Panc1 (cell line): ENCODE data around the gene OPA1. TPM values are rescaled to one million over a fixed set of nuclear protein-coding genes. Genes with fewer than 3 reads are reported as not detected.
A peak's percentile ranks its signal among the peaks of the same experiment; 100 is the strongest.

ENCODE experiments used
- ATAC-seq: fragments of 200-7000 bp; cut with Tn5 transposase; 2 replicates; pipeline ENCODE4 v1.9.1; 2020; ENCODE audit warnings: mild to moderate bottlenecking, moderate library complexity
- Bru-seq: library from RNA; stranded (reverse); fragments of 400-500 nt; gene quantifications from one replicate; lab custom pipeline; 2021; lab: Mats Ljungman, UMichigan
- BruChase-seq, 2 experiments: library from RNA; stranded (reverse); fragments of 400-500 nt; gene quantifications; one replicate each; lab custom pipeline; 2021; lab: Mats Ljungman, UMichigan
- BruUV-seq: library from RNA; stranded (reverse); fragments of 400-500 nt; replicated peaks from 2 replicates; lab custom pipeline; 2021; lab: Mats Ljungman, UMichigan
- CTCF ChIA-PET: fragments of 300-600 bp; sonication (Branson Sonifier 250); formaldehyde crosslinking; loops from one replicate; lab custom pipeline; 2022; ENCODE audit warnings: antibody characterized with exemption; lab: Charles Lee
- POLR2A ChIA-PET: fragments of 300-600 bp; sonication (Branson Sonifier 250); formaldehyde crosslinking; loops from one replicate; lab custom pipeline; 2022; ENCODE audit warnings: antibody characterized with exemption; lab: Charles Lee
- DNase-seq: peaks from one replicate; pipeline ENCODE4 v3.0.0-alpha.2; 2010; ENCODE audit warnings: low read depth, low spot score
- H3K27ac ChIP-seq: 2 replicates; pipeline ENCODE4 v1.5.1; 2011; ENCODE audit warnings: mild to moderate bottlenecking, low read length, inconsistent platforms
- H3K27me3 ChIP-seq: fragments of 200-500 bp; sonication (Bioruptor generic); 2 replicates; pipeline ENCODE4 v1.6.0; 2014; ENCODE audit warnings: low read length, inconsistent platforms; ENCODE audit not compliant: control insufficient read depth, insufficient read depth
- H3K36me3 ChIP-seq: fragments of 200-500 bp; sonication (Bioruptor generic); 2 replicates; pipeline ENCODE4 v1.5.1; 2014; ENCODE audit warnings: inconsistent platforms, mild to moderate bottlenecking, low read length, moderate library complexity; ENCODE audit not compliant: control insufficient read depth, insufficient read depth
- H3K4me1 ChIP-seq: 2 replicates; pipeline ENCODE4 v1.5.1; 2011; ENCODE audit warnings: inconsistent platforms, mild to moderate bottlenecking, low read length, moderate library complexity; ENCODE audit not compliant: control insufficient read depth, insufficient read depth
- H3K4me3 ChIP-seq, 2 experiments: 2 replicates each; pipeline ENCODE4 v1.5.1; 2011 to 2012; ENCODE audit warnings: low read depth in 2 of 2, low read length in 2 of 2, mild to moderate bottlenecking in 2 of 2, inconsistent platforms in 1 of 2, moderate library complexity in 1 of 2
- H3K9me3 ChIP-seq: fragments of 200-500 bp; sonication (Bioruptor generic); 2 replicates; pipeline ENCODE4 v1.5.1; 2014; ENCODE audit warnings: low read depth, mild to moderate bottlenecking, inconsistent platforms, low read length, moderate library complexity; ENCODE audit not compliant: control insufficient read depth, insufficient read depth
- CTCF ChIP-seq: fragments of 450-650 bp; IDR thresholded peaks from 2 replicates; pipeline ENCODE4 v1.5.1; 2017; ENCODE audit warnings: mild to moderate bottlenecking
- POLR2AphosphoS5 ChIP-seq: IDR thresholded peaks from 2 replicates; pipeline ENCODE4 v1.6.1; 2012; ENCODE audit warnings: mild to moderate bottlenecking, low read depth, low read length, moderate library complexity
- SIN3A ChIP-seq: IDR thresholded peaks from 2 replicates; pipeline ENCODE4 v1.6.1; 2012; ENCODE audit warnings: low read depth, mild to moderate bottlenecking, low read length, moderate library complexity, borderline replicate concordance; ENCODE audit not compliant: insufficient read depth
- TCF7L2 ChIP-seq: IDR thresholded peaks from 2 replicates; pipeline ENCODE4 v1.6.1; 2011; ENCODE audit warnings: mild to moderate bottlenecking, low read depth, low read length, inconsistent platforms
- in situ Hi-C: cut with HindIII; loops from 2 replicates; pipeline ENCODE4 v1.10.0; 2016; ENCODE audit warnings: low sequenced_read_pairs, low pct_unique_long_range_greater_than_20kb
- intact Hi-C: fragments of 100-400 bp; cut with micrococcal nuclease; formaldehyde crosslinking; loops from one replicate; pipeline ENCODE4 v1.10.0; 2022; ENCODE audit not compliant: unreplicated experiment
- long read RNA-seq: library from polyadenylated mRNA; unstranded; transcript quantifications from one replicate; pipeline ENCODE4 v2.0.0, GENCODE V29; 2021; ENCODE audit not compliant: unreplicated experiment
- polyA plus RNA-seq: library from polyadenylated mRNA; unstranded; fragments of >200 nt; gene quantifications from one replicate; pipeline ENCODE4 v1.2.1, GENCODE V29; 2012; ENCODE audit warnings: missing spikeins; ENCODE audit not compliant: insufficient read length
- total RNA-seq: library from RNA; stranded (reverse); gene quantifications from one replicate; pipeline ENCODE4 v1.2.1, GENCODE V29; 2021; ENCODE audit not compliant: unreplicated experiment
- TF ChIP-seq, protein P1 (sequence below), 2 experiments: IDR thresholded peaks; 2 replicates each; pipeline ENCODE4 v1.6.1; 2011 to 2012; ENCODE audit warnings: low read depth in 2 of 2, control low read depth in 1 of 2, low read length in 1 of 2, mild to moderate bottlenecking in 1 of 2, moderate library complexity in 1 of 2; ENCODE audit not compliant: insufficient read depth in 1 of 2

Gene OPA1
- total RNA-seq, result 109 TPM
- polyA plus RNA-seq, result 42.1 TPM
- percentile 94 among the genes with signal in this experiment for Bru-seq, nascent RNA
- BruChase-seq, experiment 1, labeled RNA remaining after a 2-hour chase, result percentile 89 among the genes with signal in this experiment
- percentile 92 among the genes with signal in this experiment for BruChase-seq, experiment 2, labeled RNA remaining after a 6-hour chase
- long read RNA-seq, full-length matches to known transcripts, result 182 of 247 reads
- long read RNA-seq, partial matches to known transcripts, result 15 of 247 reads
- long read RNA-seq, other reads (novel, unspliced or antisense), result 50 of 247 reads

DNA sequence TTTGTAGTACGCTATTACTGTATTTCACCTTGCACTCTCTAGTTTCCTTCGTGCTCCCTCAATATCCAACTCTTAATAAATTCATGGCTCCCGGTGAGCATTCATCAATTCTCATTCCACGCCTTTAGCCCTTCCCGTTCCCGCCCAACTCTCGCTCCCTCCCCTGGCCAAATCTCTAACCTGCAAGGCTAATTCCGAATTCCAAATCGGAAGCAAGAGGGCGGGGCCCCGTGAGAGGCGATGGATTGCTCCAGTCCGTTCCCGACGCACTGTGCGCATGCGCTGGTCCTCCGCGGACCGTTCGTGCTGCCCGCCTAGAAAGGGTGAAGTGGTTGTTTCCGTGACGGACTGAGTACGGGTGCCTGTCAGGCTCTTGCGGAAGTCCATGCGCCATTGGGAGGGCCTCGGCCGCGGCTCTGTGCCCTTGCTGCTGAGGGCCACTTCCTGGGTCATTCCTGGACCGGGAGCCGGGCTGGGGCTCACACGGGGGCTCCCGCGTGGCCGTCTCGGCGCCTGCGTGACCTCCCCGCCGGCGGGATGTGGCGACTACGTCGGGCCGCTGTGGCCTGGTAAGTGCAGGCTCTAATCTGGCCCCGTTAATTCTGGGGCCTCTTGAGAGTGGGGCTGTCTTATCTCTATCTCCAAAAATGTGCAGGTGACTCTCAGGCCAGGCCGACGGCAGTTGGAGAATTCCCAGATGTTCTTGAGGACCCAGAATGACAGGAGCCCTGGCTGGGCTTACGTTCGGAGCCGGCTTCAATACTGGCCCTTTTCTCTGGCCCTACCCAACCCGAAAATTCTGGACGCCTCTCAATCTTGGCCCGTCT, at the start of gene OPA1:
OPA1 (plus strand) TSS at position 368 of the 827 bp plus-strand sequence; CDS start at position 538, 170 bp downstream.
- Histone ChIP-seq H3K4me3 (peak within 1 kb of the TSS; percentile 96 to 99), H3K27ac (peak within 1 kb of the TSS; percentile 96), H3K4me1 (peaks cover 12% of the 10 kb centered on the region; the same call in 1 of the 2 replicates), H3K27me3 (no peaks in the 10 kb centered on the region), H3K36me3 (peaks cover 4% of the 10 kb centered on the region; the same call in 1 of the 2 replicates), H3K9me3 (no peaks in the 10 kb centered on the region)
- ATAC-seq, result peak; percentile 99
- peak; percentile 54 for TF ChIP-seq CTCF
- peak; percentile 92 for TF ChIP-seq POLR2AphosphoS5
- TF ChIP-seq SIN3A, result peak; percentile 98; the same call in 1 of the 2 replicates
- 0 out of 2 replicates have a peak, but pooled peaks have one; percentile 36 for TF ChIP-seq TCF7L2
- TF ChIP-seq, protein P1, sequence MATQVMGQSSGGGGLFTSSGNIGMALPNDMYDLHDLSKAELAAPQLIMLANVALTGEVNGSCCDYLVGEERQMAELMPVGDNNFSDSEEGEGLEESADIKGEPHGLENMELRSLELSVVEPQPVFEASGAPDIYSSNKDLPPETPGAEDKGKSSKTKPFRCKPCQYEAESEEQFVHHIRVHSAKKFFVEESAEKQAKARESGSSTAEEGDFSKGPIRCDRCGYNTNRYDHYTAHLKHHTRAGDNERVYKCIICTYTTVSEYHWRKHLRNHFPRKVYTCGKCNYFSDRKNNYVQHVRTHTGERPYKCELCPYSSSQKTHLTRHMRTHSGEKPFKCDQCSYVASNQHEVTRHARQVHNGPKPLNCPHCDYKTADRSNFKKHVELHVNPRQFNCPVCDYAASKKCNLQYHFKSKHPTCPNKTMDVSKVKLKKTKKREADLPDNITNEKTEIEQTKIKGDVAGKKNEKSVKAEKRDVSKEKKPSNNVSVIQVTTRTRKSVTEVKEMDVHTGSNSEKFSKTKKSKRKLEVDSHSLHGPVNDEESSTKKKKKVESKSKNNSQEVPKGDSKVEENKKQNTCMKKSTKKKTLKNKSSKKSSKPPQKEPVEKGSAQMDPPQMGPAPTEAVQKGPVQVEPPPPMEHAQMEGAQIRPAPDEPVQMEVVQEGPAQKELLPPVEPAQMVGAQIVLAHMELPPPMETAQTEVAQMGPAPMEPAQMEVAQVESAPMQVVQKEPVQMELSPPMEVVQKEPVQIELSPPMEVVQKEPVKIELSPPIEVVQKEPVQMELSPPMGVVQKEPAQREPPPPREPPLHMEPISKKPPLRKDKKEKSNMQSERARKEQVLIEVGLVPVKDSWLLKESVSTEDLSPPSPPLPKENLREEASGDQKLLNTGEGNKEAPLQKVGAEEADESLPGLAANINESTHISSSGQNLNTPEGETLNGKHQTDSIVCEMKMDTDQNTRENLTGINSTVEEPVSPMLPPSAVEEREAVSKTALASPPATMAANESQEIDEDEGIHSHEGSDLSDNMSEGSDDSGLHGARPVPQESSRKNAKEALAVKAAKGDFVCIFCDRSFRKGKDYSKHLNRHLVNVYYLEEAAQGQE (IDR thresholded peaks at IDR 0.05; ENCODE audit: insufficient read depth in 1 of 2, low read depth in 2 of 2, low read length in 1 of 2), result peak in 1 of 2 experiments; percentile 81; a peak in 2 of 4 replicates
- ChIA-PET POLR2A (no interaction called here), CTCF (no interaction called here)
- intact Hi-C loops (no loop called here), in situ Hi-C loops (no loop called here)
- peak; percentile 97 for DNase-seq
- no TSS peak for BruUV-seq

GRCh38 chr3:193544289-193544688, 48.7 kb upstream of the OPA1 start:
- no peaks in the 10 kb centered on the region for H3K9me3 ChIP-seq
- in situ Hi-C loops (no loop called here), intact Hi-C loops (no loop called here)
- ChIA-PET POLR2A (no interaction called here), CTCF (no interaction called here)
- TF ChIP-seq TCF7L2 (no peak), CTCF (no peak), SIN3A (no peak), POLR2AphosphoS5 (no peak)
- TF ChIP-seq, protein P1 (IDR thresholded peaks at IDR 0.05; ENCODE audit: insufficient read depth in 1 of 2, low read depth in 2 of 2, low read length in 1 of 2), result no peak
- BruUV-seq, result no TSS peak
- no peak overlapping the region for H3K27ac ChIP-seq
- ATAC-seq, result no peak
- H3K36me3 ChIP-seq, result no peaks in the 10 kb centered on the region
- no peak for DNase-seq
- no peaks in the 10 kb centered on the region for H3K4me1 ChIP-seq
- no peak overlapping the region for H3K4me3 ChIP-seq
- no peaks in the 10 kb centered on the region for H3K27me3 ChIP-seq
